Measurements from ENCODE around the gene DDX10. TPM values are rescaled to one million over a fixed set of nuclear protein-coding genes. Genes with fewer than 3 reads are reported as not detected.

The DDX10 gene
- total RNA-seq, 2 donors from 2014 or later: 12.6 to 17.6 TPM

- no peaks in the 10 kb centered on the region for H3K4me1 ChIP-seq
- DNase-seq: no peak
- no peaks in the 10 kb centered on the region for H3K27me3 ChIP-seq
- no peak overlapping the region for H3K4me3 ChIP-seq
- H3K9ac ChIP-seq (ENCODE audit: low read depth in 2 of 2, low read length in 2 of 2): no peak overlapping the region
- no peak overlapping the region for H3K27ac ChIP-seq
- no peaks in the 10 kb centered on the region for H3K9me3 ChIP-seq
- H3K36me3 ChIP-seq: no peaks in the 10 kb centered on the region
- intact Hi-C loops (cut with DNase I): no loop called here
- TF ChIP-seq, protein P1, sequence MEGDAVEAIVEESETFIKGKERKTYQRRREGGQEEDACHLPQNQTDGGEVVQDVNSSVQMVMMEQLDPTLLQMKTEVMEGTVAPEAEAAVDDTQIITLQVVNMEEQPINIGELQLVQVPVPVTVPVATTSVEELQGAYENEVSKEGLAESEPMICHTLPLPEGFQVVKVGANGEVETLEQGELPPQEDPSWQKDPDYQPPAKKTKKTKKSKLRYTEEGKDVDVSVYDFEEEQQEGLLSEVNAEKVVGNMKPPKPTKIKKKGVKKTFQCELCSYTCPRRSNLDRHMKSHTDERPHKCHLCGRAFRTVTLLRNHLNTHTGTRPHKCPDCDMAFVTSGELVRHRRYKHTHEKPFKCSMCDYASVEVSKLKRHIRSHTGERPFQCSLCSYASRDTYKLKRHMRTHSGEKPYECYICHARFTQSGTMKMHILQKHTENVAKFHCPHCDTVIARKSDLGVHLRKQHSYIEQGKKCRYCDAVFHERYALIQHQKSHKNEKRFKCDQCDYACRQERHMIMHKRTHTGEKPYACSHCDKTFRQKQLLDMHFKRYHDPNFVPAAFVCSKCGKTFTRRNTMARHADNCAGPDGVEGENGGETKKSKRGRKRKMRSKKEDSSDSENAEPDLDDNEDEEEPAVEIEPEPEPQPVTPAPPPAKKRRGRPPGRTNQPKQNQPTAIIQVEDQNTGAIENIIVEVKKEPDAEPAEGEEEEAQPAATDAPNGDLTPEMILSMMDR (IDR thresholded peaks at IDR 0.05): no peak
These were observed 79.0 kb downstream of the DDX10 start for GRCh38 chr11:108743851-108744250.

- TF ChIP-seq, protein P1 (IDR thresholded peaks at IDR 0.05): no peak
- intact Hi-C loops (cut with DNase I): no loop called here
- no peak overlapping the region for H3K4me3 ChIP-seq
- H3K36me3 ChIP-seq: no peaks in the 10 kb centered on the region
- H3K27me3 ChIP-seq: no peaks in the 10 kb centered on the region
- no peak overlapping the region for H3K27ac ChIP-seq
- H3K9ac ChIP-seq (ENCODE audit: low read depth in 2 of 2, low read length in 2 of 2): no peak overlapping the region
- no peaks in the 10 kb centered on the region for H3K9me3 ChIP-seq
- DNase-seq: no peak
- no peaks in the 10 kb centered on the region for H3K4me1 ChIP-seq
These were observed 84.1 kb downstream of the DDX10 start for GRCh38 chr11:108748968-108749367.

DNA sequence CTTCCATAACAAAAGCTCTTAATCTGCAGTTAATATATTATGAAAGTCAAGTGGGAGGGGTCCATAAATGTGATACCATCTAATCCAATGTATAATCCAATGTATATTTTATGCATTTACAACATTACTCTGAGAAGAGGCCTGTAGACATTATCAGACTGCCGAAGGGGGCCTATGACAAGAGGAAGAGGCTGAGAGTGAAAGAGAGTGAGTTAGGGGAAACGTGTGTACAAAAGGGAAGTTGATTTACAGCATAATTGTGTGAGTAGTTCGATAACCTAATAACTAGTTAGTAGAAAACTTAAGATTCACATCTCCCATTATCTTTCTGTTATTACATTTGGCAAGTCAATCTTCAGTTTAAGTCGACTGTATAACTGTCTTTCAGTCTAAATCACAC is 86.6 kb downstream of the DDX10 start:
- no peak for DNase-seq
- Histone ChIP-seq H3K27me3 (no peaks in the 10 kb centered on the region), H3K4me1 (no peaks in the 10 kb centered on the region), H3K9me3 (no peaks in the 10 kb centered on the region), H3K4me3 (no peak overlapping the region), H3K36me3 (no peaks in the 10 kb centered on the region), H3K9ac (ENCODE audit: low read depth in 2 of 2, low read length in 2 of 2) (no peak overlapping the region), H3K27ac (no peak overlapping the region)
- intact Hi-C loops (cut with DNase I): no loop called here
- TF ChIP-seq, protein P1 (IDR thresholded peaks at IDR 0.05): no peak

GRCh38 chr11:108752297-108752751 is 87.5 kb downstream of the DDX10 start:
- H3K36me3 ChIP-seq: no peaks in the 10 kb centered on the region
- no peaks in the 10 kb centered on the region for H3K4me1 ChIP-seq
- TF ChIP-seq, protein P1 (IDR thresholded peaks at IDR 0.05): no peak
- no peaks in the 10 kb centered on the region for H3K27me3 ChIP-seq
- H3K9me3 ChIP-seq: no peaks in the 10 kb centered on the region
- no peak for DNase-seq
- no peak overlapping the region for H3K27ac ChIP-seq
- H3K9ac ChIP-seq (ENCODE audit: low read depth in 2 of 2, low read length in 2 of 2): no peak overlapping the region
- intact Hi-C loops (cut with DNase I): no loop called here
- no peak overlapping the region for H3K4me3 ChIP-seq

- no peaks in the 10 kb centered on the region for H3K27me3 ChIP-seq
- no peaks in the 10 kb centered on the region for H3K9me3 ChIP-seq
- no peak overlapping the region for H3K4me3 ChIP-seq
- H3K9ac ChIP-seq (ENCODE audit: low read depth in 2 of 2, low read length in 2 of 2): no peak overlapping the region
- intact Hi-C loops (cut with DNase I): no loop called here
- DNase-seq: no peak
- no peaks in the 10 kb centered on the region for H3K36me3 ChIP-seq
- H3K27ac ChIP-seq: no peak overlapping the region
- no peaks in the 10 kb centered on the region for H3K4me1 ChIP-seq
- TF ChIP-seq, protein P1 (IDR thresholded peaks at IDR 0.05): no peak
These were observed 90.2 kb downstream of the DDX10 start for GRCh38 chr11:108754901-108755625.

Data from colonic mucosa (tissue), 4 donors.